GM15510 (cell line): Measurements from ENCODE around the gene ROR1.

ENCODE experiments used
- POLR2A ChIP-seq: IDR thresholded peaks from 3 replicates; pipeline ENCODE4 v1.6.1; 2011; ENCODE audit warnings: borderline replicate concordance; ENCODE audit not compliant: insufficient read length; ENCODE audit errors: extremely low read depth

The ROR1 gene

GRCh38 chr1:63976006-63976405, 202.2 kb downstream of the ROR1 start:
- TF ChIP-seq POLR2A = no peak

GRCh38 chr1:63977466-63977865, 203.6 kb downstream of the ROR1 start:
- TF ChIP-seq POLR2A = no peak

- TF ChIP-seq POLR2A = no peak
Measured at GRCh38 chr1:63980740-63981407, 207.1 kb downstream of the ROR1 start.

GRCh38 chr1:63981408-63981773, 207.6 kb downstream of the ROR1 start:
- TF ChIP-seq POLR2A = no peak

GRCh38 chr1:63982201-63982600, 208.4 kb downstream of the ROR1 start:
- TF ChIP-seq POLR2A = no peak

- TF ChIP-seq POLR2A = no peak
Measured at GRCh38 chr1:63983391-63984256, 209.8 kb downstream of the ROR1 start.

- no peak for TF ChIP-seq POLR2A
Measured at GRCh38 chr1:63984257-63984929, 210.6 kb downstream of the ROR1 start.

- TF ChIP-seq POLR2A = no peak
Measured at GRCh38 chr1:63984930-63985290, 211.1 kb downstream of the ROR1 start.

- no peak for TF ChIP-seq POLR2A
Measured at GRCh38 chr1:63987014-63987627, 213.3 kb downstream of the ROR1 start.

- no peak for TF ChIP-seq POLR2A
Measured at GRCh38 chr1:63987628-63988024, 213.8 kb downstream of the ROR1 start.

GRCh38 chr1:63988941-63989340, 215.1 kb downstream of the ROR1 start:
- no peak for TF ChIP-seq POLR2A

- no peak for TF ChIP-seq POLR2A
Measured at GRCh38 chr1:63991685-63992084, 217.9 kb downstream of the ROR1 start.

- TF ChIP-seq POLR2A = no peak
Measured at GRCh38 chr1:64000021-64000420, 226.2 kb downstream of the ROR1 start.

- no peak for TF ChIP-seq POLR2A
Measured at GRCh38 chr1:64001038-64001437, 227.2 kb downstream of the ROR1 start.

- no peak for TF ChIP-seq POLR2A
Measured at GRCh38 chr1:64004451-64005025, 230.7 kb downstream of the ROR1 start.
